IPS DF 6.9 (cell line): ENCODE data around the gene PRKG2.
"Not testable (repeated sequence)": the region's sequence is repeated elsewhere in the genome, so short reads cannot be mapped to it uniquely, and the experiment has no call there.

ENCODE experiments used
- DNase-seq: peaks from one replicate; pipeline ENCODE4 v3.0.0-alpha.2; 2013; ENCODE audit warnings: low read depth, low spot score
- H3K27ac ChIP-seq: one replicate; pipeline ENCODE4 v1.5.1; 2013; ENCODE audit warnings: low read length, control low read depth
- H3K27me3 ChIP-seq: 2 replicates; pipeline ENCODE4 v1.6.1; 2013; ENCODE audit warnings: mild to moderate bottlenecking, low read length; ENCODE audit not compliant: control insufficient read depth, insufficient read depth
- H3K36me3 ChIP-seq: 2 replicates; pipeline ENCODE4 v1.6.1; 2013; ENCODE audit warnings: low read length; ENCODE audit not compliant: control insufficient read depth, insufficient read depth
- H3K4me1 ChIP-seq: 2 replicates; pipeline ENCODE4 v1.6.1; 2013; ENCODE audit warnings: low read length; ENCODE audit not compliant: control insufficient read depth, insufficient read depth
- H3K4me3 ChIP-seq: 2 replicates; pipeline ENCODE4 v1.5.1; 2013; ENCODE audit warnings: mild to moderate bottlenecking, low read length
- H3K9me3 ChIP-seq: 2 replicates; pipeline ENCODE4 v1.6.1; 2013; ENCODE audit warnings: low read length, inconsistent platforms; ENCODE audit not compliant: control insufficient read depth, insufficient read depth
- WGBS: extraction: QIAGEN DNeasy Blood & Tissue Kit; methylation state at CpG from one replicate; pipeline ENCODE4 v1.1.7; 2013; ENCODE audit warnings: mixed read lengths, missing lambda C conversion rate; ENCODE audit not compliant: insufficient read length, insufficient coverage; 5-methylcytosine and 5-hydroxymethylcytosine counted together

PRKG2 gene

GRCh38 chr4:81245218-81246009 is 30.4 kb upstream of the PRKG2 start:
- Histone ChIP-seq H3K27me3 (no peaks in the 10 kb centered on the region), H3K27ac (no peak overlapping the region), H3K36me3 (no peaks in the 10 kb centered on the region), H3K9me3 (no peaks in the 10 kb centered on the region), H3K4me3 (no peak overlapping the region), H3K4me1 (no peaks in the 10 kb centered on the region)
- DNase-seq, result no peak
- no CpG with 5 or more reads among the region's 3 CpGs for WGBS

GRCh38 chr4:81237791-81238190 is 22.8 kb upstream of the PRKG2 start:
- no peaks in the 10 kb centered on the region for H3K9me3 ChIP-seq
- DNase-seq, result no peak
- H3K27ac ChIP-seq, result no peak overlapping the region
- no peak overlapping the region for H3K4me3 ChIP-seq
- H3K27me3 ChIP-seq, result no peaks in the 10 kb centered on the region
- H3K36me3 ChIP-seq, result no peaks in the 10 kb centered on the region
- no peaks in the 10 kb centered on the region for H3K4me1 ChIP-seq

GRCh38 chr4:81235982-81236749 is 21.1 kb upstream of the PRKG2 start:
- WGBS, result no CpG with 5 or more reads among the region's 23 CpGs
- H3K9me3 ChIP-seq, result no peaks in the 10 kb centered on the region
- H3K27me3 ChIP-seq, result no peaks in the 10 kb centered on the region
- no peak overlapping the region for H3K27ac ChIP-seq
- no peak overlapping the region for H3K4me3 ChIP-seq
- H3K4me1 ChIP-seq, result no peaks in the 10 kb centered on the region
- DNase-seq, result no peak
- no peaks in the 10 kb centered on the region for H3K36me3 ChIP-seq

GRCh38 chr4:81227968-81228367 is 12.9 kb upstream of the PRKG2 start:
- no peaks in the 10 kb centered on the region for H3K27me3 ChIP-seq
- H3K27ac ChIP-seq, result no peak overlapping the region
- DNase-seq, result no peak
- no peak overlapping the region for H3K4me3 ChIP-seq
- no peaks in the 10 kb centered on the region for H3K4me1 ChIP-seq
- WGBS, result no CpG with 5 or more reads among the region's 6 CpGs
- no peaks in the 10 kb centered on the region for H3K36me3 ChIP-seq
- no peaks in the 10 kb centered on the region for H3K9me3 ChIP-seq

GRCh38 chr4:81227138-81227537 is 12.1 kb upstream of the PRKG2 start:
- H3K27me3 ChIP-seq, result no peaks in the 10 kb centered on the region
- no peaks in the 10 kb centered on the region for H3K36me3 ChIP-seq
- no peak overlapping the region for H3K4me3 ChIP-seq
- no peak for DNase-seq
- WGBS, result no CpG with 5 or more reads among the region's 4 CpGs
- no peaks in the 10 kb centered on the region for H3K9me3 ChIP-seq
- H3K4me1 ChIP-seq, result no peaks in the 10 kb centered on the region
- no peak overlapping the region for H3K27ac ChIP-seq

GRCh38 chr4:81225252-81225651 is 10.2 kb upstream of the PRKG2 start:
- no peak for DNase-seq
- no peak overlapping the region for H3K4me3 ChIP-seq
- no CpG with 5 or more reads among the region's 2 CpGs for WGBS
- H3K27me3 ChIP-seq, result no peaks in the 10 kb centered on the region
- no peaks in the 10 kb centered on the region for H3K36me3 ChIP-seq
- no peak overlapping the region for H3K27ac ChIP-seq
- H3K4me1 ChIP-seq, result no peaks in the 10 kb centered on the region
- no peaks in the 10 kb centered on the region for H3K9me3 ChIP-seq

- not testable (repeated sequence) for H3K27me3 ChIP-seq, H3K27ac ChIP-seq, H3K4me1 ChIP-seq, H3K36me3 ChIP-seq, H3K9me3 ChIP-seq, DNase-seq, H3K4me3 ChIP-seq
Measured at GRCh38 chr4:81222082-81222472, 7.1 kb upstream of the PRKG2 start.

- Histone ChIP-seq H3K27me3 (no peaks in the 10 kb centered on the region), H3K9me3 (no peaks in the 10 kb centered on the region), H3K4me3 (no peak overlapping the region), H3K36me3 (no peaks in the 10 kb centered on the region), H3K27ac (no peak overlapping the region), H3K4me1 (no peaks in the 10 kb centered on the region)
- WGBS, result no CpG with 5 or more reads among the region's 3 CpGs
- DNase-seq, result no peak
Measured at GRCh38 chr4:81221303-81222081, 6.5 kb upstream of the PRKG2 start.

- Histone ChIP-seq H3K4me1 (no peaks in the 10 kb centered on the region), H3K36me3 (no peaks in the 10 kb centered on the region), H3K9me3 (no peaks in the 10 kb centered on the region), H3K27me3 (peaks cover 7% of the 10 kb centered on the region), H3K27ac (no peak overlapping the region), H3K4me3 (no peak overlapping the region)
- no CpG with 5 or more reads among the region's 1 CpG for WGBS
- no peak for DNase-seq
Measured at GRCh38 chr4:81220271-81220670, 5.2 kb upstream of the PRKG2 start.

GRCh38 chr4:81218206-81218605 is 3.2 kb upstream of the PRKG2 start:
- DNase-seq, result no peak
- no CpG with 5 or more reads among the region's 1 CpG for WGBS
- Histone ChIP-seq H3K27ac (no peak overlapping the region), H3K4me1 (no peaks in the 10 kb centered on the region), H3K4me3 (no peak overlapping the region), H3K27me3 (peaks cover 21% of the 10 kb centered on the region), H3K36me3 (no peaks in the 10 kb centered on the region), H3K9me3 (no peaks in the 10 kb centered on the region)
